Lower leg skin (tissue), 4 donors: ENCODE data around the gene UBR4. TPM values are rescaled to one million over a fixed set of nuclear protein-coding genes. Genes with fewer than 3 reads are reported as not detected.

Experiments
- DNase-seq, 2 donors: peaks; one replicate each; pipeline ENCODE4 v3.0.0-alpha.2; 2019; ENCODE audit warnings: low spot score in 2 of 2
- H3K4me3 ChIP-seq: fragments of 200-600 bp; sonication (generic); 2 replicates; pipeline ENCODE4 v1.5.1; 2017; ENCODE audit warnings: mild to moderate bottlenecking, low read depth; ENCODE audit not compliant: poor library complexity, severe bottlenecking
- CTCF ChIP-seq, 3 donors: fragments of 450-650 bp; IDR thresholded peaks; one replicate each; pipeline ENCODE4 v1.5.1; 2016; ENCODE audit warnings: antibody characterized with exemption in 3 of 3, mild to moderate bottlenecking in 3 of 3, moderate library complexity in 2 of 3
- POLR2A ChIP-seq, 2 donors: fragments of 450-650 bp; IDR thresholded peaks; one replicate each; pipeline ENCODE4 v1.6.1; 2016 to 2017; ENCODE audit warnings: antibody characterized with exemption in 2 of 2, mild to moderate bottlenecking in 1 of 2, moderate library complexity in 1 of 2
- WGBS, 2 donors: methylation state at CpG; one replicate each; pipeline ENCODE4 v1.1.5; 2018; 5-methylcytosine and 5-hydroxymethylcytosine counted together
- intact Hi-C: fragments of 100-400 bp; cut with DNase I; formaldehyde crosslinking; loops from one replicate; pipeline ENCODE4 v1.15.0; 2023; ENCODE audit warnings: low total_unique reads
- total RNA-seq, 4 donors: library from RNA; depleted of rRNA; stranded (reverse); fragments of >200 nt; gene quantifications; one replicate each; pipeline ENCODE4 v1.1.0, GENCODE V29; 2016

Gene UBR4
- total RNA-seq, 4 donors from 2014 or later: 255 to 380 (median 329) TPM

- no peak overlapping the region for H3K4me3 ChIP-seq
- intact Hi-C loops: no loop called here
- TF ChIP-seq POLR2A (IDR thresholded peaks at IDR 0.05) (no peak), CTCF (IDR thresholded peaks at IDR 0.05) (no peak)
- WGBS, 2 donors: 85 to 86% methylated on average over 1 of the region's 1 CpG
- no peak for DNase-seq
Measured at GRCh38 chr1:19205403-19205802, 4.7 kb downstream of the UBR4 start.

- intact Hi-C loops: no loop called here
- no peak overlapping the region for H3K4me3 ChIP-seq
- TF ChIP-seq POLR2A (IDR thresholded peaks at IDR 0.05) (no peak), CTCF (IDR thresholded peaks at IDR 0.05) (no peak)
- 87 to 90% methylated on average over 6 of the region's 6 CpGs for WGBS, 2 donors
- DNase-seq: no peak
Measured at GRCh38 chr1:19204446-19205266, 5.4 kb downstream of the UBR4 start.

GRCh38 chr1:19203440-19203839 is 6.6 kb downstream of the UBR4 start:
- H3K4me3 ChIP-seq: no peak overlapping the region
- peak in 1 of 2 donors; percentile 45 for DNase-seq
- intact Hi-C loops: no loop called here
- WGBS, 2 donors: 45 to 46% methylated on average over 2 of the region's 2 CpGs
- TF ChIP-seq POLR2A (IDR thresholded peaks at IDR 0.05): no peak
- TF ChIP-seq CTCF (IDR thresholded peaks at IDR 0.05): no peak

- 81 to 88% methylated on average over 3 of the region's 3 CpGs for WGBS, 2 donors
- H3K4me3 ChIP-seq: no peak overlapping the region
- DNase-seq: no peak
- intact Hi-C loops: no loop called here
- TF ChIP-seq CTCF (IDR thresholded peaks at IDR 0.05): no peak
- no peak for TF ChIP-seq POLR2A (IDR thresholded peaks at IDR 0.05)
Measured at GRCh38 chr1:19202396-19202795, 7.7 kb downstream of the UBR4 start.

GRCh38 chr1:19199969-19200604 is 10.0 kb downstream of the UBR4 start:
- TF ChIP-seq POLR2A (IDR thresholded peaks at IDR 0.05): no peak
- TF ChIP-seq CTCF (IDR thresholded peaks at IDR 0.05): no peak
- intact Hi-C loops: no loop called here
- H3K4me3 ChIP-seq: no peak overlapping the region
- DNase-seq: no peak
- 80 to 90% methylated on average over 4 of the region's 4 CpGs for WGBS, 2 donors
